ENCODE data around the gene SCFD1.

GRCh38 chr14:30621940-30622830, at the start of gene SCFD1:
- TF ChIP-seq TARDBP (IDR thresholded peaks at IDR 0.05): no peak
- TF ChIP-seq FOXM1 (IDR thresholded peaks at IDR 0.05; ENCODE audit: borderline replicate concordance): no peak
- no peak for TF ChIP-seq FOXK2 (IDR thresholded peaks at IDR 0.05)
- TF ChIP-seq ARNT (IDR thresholded peaks at IDR 0.05): no peak
- TF ChIP-seq LEF1 (IDR thresholded peaks at IDR 0.05; ENCODE audit: borderline replicate concordance): no peak
- no peak for TF ChIP-seq PKNOX1 (IDR thresholded peaks at IDR 0.05)
- TF ChIP-seq BHLHE40 (IDR thresholded peaks at IDR 0.05; ENCODE audit: borderline replicate concordance): no peak
- no peak for TF ChIP-seq SP1 (IDR thresholded peaks at IDR 0.05)
- TF ChIP-seq SUZ12 (IDR thresholded peaks at IDR 0.05): no peak
- no peak for TF ChIP-seq FOXA1 (IDR thresholded peaks at IDR 0.05)
- TF ChIP-seq ZNF384 (IDR thresholded peaks at IDR 0.05): no peak
- TF ChIP-seq NFRKB (IDR thresholded peaks at IDR 0.05): peak; percentile 82
- peak; percentile 88 for TF ChIP-seq ELF4 (IDR thresholded peaks at IDR 0.05)
